HG02610 (cell line): ENCODE results near the gene TMEM14A.

Source experiments
- ATAC-seq: cut with Tn5 transposase; IDR thresholded peaks from one replicate; pipeline ENCODE4 v1.9.1; 2021; ENCODE audit warnings: mild to moderate bottlenecking, moderate library complexity; ENCODE audit not compliant: unreplicated experiment

The TMEM14A gene

GRCh38 chr6:52731719-52732118, 60.8 kb downstream of the TMEM14A start:
- no peak for ATAC-seq

DNA sequence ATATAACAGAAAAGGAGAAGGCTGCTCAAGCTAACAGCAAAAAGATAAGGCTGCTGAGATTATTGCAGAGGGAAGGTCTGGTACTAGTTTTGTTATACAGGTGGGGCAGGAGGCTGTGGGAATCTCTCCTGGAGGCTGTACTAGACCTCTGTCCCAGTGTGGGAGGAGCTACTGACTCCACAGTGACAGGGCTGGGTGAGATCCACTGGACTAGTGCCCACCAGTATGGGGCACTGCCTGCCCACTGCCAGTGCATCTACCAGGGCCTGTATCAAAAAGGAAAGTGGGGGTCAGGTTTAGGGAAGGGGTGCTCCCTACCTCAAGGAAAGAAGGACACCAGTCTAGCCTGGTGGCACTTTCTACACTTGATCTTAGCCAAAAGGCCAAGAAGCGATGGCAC, 62.3 kb downstream of the TMEM14A start:
- no peak for ATAC-seq

GRCh38 chr6:52734072-52734471, 63.2 kb downstream of the TMEM14A start:
- ATAC-seq: no peak

DNA sequence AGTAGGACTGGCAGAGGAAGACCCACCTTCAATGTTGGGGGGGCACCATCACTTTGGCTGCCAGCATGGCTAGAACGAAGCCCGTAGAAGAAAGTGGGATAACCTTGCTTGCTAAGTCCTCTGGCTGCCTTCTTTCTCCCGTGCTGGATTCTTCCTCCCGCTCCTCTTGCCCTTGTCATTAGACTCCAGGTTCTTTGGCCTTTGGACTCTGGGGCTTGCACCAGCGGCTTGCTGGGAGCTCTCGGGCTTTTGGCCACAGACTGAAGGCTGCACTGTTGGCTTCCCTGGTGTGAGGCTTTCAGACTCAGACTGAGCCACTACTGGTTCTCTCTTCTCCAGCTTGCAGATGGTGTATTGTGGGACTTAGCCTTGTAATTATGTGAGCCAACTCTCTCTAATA, 64.2 kb downstream of the TMEM14A start:
- no peak for ATAC-seq

GRCh38 chr6:52736145-52736544, 65.2 kb downstream of the TMEM14A start:
- ATAC-seq: no peak
